NCI-H524 treated with DMSO at 0.1 percent for 48 hours (cell line): ENCODE data around the gene LRIG2.
A peak's percentile ranks its signal among the peaks of the same experiment; 100 is the strongest.
"Not testable (repeated sequence)": the region's sequence is repeated elsewhere in the genome, so short reads cannot be mapped to it uniquely, and the experiment has no call there.

ENCODE experiments used
- DNase-seq: peaks from one replicate; lab custom pipeline; 2025; lab: John Stamatoyannopoulos, UW

The LRIG2 gene, protein sequence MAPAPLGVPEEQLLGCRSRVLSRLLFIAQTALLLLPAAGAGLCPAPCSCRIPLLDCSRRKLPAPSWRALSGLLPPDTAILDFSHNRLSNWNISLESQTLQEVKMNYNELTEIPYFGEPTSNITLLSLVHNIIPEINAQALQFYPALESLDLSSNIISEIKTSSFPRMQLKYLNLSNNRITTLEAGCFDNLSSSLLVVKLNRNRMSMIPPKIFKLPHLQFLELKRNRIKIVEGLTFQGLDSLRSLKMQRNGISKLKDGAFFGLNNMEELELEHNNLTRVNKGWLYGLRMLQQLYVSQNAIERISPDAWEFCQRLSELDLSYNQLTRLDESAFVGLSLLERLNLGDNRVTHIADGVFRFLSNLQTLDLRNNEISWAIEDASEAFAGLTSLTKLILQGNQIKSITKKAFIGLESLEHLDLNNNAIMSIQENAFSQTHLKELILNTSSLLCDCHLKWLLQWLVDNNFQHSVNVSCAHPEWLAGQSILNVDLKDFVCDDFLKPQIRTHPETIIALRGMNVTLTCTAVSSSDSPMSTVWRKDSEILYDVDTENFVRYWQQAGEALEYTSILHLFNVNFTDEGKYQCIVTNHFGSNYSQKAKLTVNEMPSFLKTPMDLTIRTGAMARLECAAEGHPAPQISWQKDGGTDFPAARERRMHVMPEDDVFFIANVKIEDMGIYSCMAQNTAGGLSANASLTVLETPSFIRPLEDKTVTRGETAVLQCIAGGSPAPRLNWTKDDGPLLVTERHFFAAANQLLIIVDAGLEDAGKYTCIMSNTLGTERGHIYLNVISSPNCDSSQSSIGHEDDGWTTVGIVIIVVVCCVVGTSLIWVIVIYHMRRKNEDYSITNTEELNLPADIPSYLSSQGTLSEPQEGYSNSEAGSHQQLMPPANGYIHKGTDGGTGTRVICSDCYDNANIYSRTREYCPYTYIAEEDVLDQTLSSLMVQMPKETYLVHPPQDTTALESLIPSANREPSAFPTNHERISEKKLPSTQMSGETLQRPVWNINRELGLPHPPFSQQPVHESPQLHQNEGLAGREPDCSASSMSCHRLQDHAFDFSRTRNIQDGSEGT

DNA sequence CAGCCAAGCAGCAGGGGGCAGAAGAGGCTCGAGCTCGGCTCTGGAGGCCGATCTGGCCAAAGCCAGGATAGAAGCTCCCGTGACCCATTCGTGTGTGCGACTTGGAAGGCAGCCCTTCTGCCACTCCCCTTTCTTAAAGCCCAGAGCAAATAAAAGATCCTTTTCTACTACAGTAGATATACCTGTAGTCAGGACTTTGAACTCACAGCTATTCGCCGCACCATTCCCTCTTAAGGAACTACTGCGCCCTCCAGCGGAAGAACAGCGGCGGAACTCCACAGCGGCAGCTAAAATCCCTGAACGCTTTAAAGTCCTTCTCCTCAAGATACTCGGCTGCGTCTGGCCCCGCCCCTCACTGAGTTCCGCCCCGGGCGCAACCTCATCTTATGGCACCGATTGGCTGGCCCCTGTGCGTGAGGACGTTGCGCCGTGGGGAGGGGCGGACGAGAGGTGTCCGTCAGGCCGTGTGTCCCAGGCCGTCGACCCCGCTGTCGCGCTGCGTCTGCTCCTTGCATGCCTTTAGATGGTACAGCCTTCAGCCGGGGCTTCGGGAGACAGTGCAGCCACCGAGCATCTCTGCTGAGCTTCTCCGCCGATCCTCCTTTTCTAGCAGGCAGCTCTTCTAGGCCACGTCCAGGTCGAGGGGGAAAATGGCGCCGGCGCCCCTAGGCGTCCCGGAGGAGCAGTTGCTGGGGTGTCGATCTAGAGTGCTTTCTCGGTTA, at the start of gene LRIG2:
LRIG2 (plus strand) TSS at position 442 of the 722 bp plus-strand sequence; CDS start at position 651, 209 bp downstream.
- DNase-seq, result peak; percentile 87

DNA sequence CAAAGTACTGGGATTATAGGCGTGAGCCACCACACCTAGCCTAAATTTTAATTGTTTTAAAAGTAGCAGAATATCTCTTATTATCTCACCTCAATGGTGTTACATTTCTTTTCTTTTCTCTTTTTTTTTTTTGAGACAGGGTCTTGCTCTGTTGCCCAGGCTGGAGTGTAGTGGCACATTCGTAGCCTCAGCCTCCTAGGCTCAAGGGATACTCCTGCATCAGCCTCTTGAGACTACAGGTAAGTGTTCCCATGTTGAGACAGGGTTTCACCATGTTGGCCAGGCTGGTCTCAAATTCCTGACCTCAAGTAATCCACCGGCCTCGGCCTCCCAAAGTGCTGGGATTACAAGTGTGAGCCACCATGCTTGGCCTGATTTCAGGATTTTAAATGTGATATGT, 49.7 kb upstream of the LRIG2 start:
- not testable (repeated sequence) for DNase-seq

DNA sequence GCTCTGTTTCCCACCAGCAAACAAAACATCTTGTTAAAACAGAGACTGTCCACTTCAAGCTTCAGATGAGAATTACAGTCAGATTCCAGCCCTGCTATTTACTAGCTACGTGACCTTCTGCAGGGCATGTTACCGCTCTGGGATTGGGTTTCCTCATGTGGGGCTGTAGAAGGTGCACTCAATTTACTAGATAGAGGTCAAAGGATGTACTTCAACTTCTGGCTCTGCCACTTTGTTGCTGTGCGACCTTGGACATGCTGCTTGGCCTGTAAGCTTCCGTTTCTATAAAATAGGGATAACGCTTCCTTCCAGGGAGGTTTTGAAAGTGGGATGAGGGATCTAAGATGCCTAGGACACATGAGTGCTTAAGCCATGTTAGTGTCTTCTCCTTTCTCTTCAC, 46.0 kb upstream of the LRIG2 start:
- no peak for DNase-seq

DNA sequence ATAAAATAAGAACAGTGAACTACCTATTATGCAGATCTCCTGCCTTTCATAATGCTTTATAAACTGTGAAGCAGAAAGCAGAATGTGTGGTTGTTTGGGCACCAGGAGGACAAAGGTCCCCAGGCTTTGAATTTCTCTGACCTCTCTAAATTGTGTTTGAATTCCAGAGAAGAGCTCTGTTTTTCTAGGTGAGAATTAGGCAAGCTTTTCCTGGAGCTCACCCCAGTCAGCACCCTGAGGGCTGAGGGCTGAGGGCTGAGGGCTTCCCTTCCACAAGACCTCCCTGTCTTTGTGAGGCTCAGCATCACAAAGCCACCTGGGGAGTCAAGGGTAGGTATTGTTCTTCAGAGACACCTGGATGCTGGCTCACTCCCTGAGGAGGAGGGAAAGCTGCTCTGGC, 45.5 kb upstream of the LRIG2 start:
- DNase-seq, result no peak

DNA sequence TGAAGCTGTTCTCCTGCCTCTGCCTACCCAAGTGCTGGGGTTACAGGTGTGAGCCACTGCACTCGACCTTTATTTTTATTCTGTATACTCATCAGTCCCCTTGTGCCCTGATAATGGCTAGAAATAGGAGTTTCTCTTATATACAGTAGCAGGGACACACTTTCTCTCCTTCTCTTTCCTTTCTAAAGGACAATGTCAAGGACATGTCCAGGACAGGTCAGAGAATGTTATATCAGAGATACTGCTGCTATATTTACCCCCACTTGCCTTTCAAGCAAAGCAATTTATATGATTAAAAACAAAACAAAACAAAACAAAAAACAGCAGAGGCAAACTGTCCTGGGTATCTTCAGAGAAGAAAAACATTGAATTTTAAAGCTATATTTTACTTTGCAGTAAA, 43.2 kb upstream of the LRIG2 start:
- no peak for DNase-seq

DNA sequence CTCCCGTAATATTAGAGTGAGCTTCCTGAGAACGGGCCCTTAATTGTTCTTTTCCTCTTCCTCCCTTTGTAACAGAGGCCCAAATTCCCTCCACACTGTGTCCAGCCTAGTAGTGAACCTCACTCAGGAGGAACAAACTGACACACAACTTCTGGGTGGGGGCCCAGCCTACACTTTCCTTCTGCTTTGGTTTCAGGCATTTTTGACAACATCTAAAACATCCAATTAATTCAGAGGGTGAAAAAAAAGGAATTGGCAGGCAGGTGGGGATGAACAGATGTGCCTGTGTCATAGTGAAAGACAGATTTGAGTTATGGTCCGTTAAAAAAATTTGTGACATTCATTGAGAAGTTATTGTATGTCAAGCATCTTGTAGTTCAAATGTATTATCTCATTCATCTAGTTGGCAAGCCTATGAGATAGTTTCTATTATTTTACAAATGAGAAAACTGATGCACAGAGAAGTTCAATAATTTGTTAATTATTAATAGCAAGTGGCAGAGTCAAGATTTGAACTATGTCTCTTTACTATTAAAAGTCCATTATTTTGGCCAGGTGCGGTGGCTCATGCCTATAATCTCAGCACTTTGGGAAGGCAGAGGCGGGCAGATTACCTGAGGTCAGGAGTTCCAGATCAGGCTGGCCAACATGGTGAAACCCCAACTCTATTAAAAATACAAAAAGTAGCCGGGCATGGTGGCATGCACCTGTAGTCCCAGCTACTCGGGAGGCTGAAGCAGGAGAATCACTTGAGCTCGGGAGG, 41.6 kb upstream of the LRIG2 start:
- no peak for DNase-seq

DNA sequence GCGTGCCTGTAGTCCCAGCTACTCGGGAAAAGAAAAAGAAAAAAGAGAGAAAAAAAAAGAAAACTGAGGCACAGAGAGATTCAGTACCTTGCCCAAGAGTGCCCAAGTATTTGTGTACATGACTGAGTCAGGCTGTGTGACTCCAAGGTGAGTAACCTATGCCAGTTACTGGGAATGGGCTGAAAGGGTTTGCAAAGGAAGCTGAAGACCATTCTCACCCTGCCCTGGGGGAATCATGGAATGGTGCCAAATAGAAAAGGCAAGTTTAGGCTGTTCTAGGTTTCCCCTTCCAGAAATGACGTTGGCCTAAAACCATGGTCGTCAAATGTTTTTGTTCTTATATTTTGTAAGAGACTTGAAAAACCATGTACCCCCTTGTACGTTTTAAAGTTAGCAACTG, 37.9 kb upstream of the LRIG2 start:
- no peak for DNase-seq

DNA sequence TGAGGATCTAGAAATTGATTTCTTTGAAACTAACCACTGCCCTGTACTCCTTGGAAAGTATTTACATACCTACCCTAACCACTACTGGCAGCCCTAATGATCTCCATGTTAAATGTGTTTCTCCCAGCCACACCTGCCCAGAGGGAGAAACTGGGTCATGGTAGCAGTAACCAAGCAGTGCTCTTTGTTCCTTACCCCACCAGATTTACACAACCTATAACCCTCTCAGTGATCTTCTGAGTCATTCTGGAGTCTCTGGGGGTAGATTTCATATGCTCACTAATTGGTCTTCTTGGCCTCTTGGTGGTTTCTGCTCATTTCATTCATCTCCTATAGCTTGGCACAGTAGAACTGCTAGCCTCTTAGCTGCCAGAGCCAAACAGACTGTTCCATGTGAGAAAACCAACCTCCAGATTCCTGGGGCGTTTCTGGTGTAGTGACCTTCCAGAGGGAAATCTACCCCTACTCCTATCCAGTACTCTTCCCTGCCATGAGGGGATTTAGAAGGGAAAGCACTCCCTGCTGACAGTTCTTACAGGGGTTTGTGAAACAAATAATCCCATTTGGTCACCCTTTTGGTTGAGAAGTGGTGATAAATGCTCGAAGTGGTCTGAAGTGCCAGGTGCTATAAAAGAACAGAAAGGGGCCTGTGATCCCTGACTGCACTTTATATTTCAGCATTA, 36.2 kb upstream of the LRIG2 start:
- DNase-seq, result no peak

DNA sequence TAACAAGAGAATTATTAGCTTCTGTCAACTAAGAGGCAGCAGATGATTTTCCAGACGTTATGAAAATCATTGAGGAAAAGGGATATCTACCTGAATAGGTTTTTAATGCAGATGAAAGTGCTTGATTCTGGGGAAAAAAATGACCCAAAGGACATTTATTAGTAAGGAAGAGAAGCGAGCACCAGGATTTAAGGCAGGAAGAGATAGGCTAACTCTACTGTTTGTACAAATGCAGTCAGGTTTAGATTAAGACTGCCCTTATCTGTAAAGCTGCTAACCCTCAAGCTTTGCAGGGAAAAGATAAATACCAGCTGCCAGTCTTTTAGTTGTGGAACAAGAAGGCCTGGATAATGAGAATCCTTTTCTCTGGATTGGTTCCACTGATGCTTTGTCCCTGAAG, 33.0 kb upstream of the LRIG2 start:
- no peak for DNase-seq

DNA sequence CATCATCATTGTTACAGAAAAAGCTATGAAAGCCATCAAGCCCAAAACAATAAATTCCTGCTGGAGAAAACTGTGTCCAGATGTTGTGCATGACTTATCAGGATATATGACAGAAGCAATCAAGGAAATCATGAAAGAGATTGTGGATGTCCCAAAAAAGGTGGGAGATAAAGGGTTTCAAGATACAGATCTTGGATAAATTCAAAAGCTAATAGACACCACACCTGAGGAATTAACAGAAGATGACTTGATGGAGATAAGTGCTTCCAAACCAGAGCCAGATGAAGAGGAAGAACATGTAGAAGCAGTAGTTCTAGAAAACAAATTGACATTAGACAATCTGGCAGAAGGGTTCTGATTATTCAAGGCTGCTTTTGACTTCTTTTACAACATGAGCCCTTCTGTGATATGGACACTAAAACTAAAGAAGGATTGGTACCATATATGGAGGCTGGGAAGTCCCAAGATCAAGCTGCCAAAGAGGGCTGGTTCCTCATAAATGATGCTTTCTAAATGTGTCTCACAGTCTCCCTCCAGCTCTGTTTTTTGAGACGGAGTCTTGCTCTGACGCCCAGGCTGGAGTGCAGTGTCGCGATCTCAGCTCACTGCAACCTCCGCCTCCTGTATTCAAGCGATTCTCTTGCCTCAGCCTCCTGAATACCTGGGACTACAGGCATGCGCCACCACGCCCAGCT, 32.1 kb upstream of the LRIG2 start:
- no peak for DNase-seq

DNA sequence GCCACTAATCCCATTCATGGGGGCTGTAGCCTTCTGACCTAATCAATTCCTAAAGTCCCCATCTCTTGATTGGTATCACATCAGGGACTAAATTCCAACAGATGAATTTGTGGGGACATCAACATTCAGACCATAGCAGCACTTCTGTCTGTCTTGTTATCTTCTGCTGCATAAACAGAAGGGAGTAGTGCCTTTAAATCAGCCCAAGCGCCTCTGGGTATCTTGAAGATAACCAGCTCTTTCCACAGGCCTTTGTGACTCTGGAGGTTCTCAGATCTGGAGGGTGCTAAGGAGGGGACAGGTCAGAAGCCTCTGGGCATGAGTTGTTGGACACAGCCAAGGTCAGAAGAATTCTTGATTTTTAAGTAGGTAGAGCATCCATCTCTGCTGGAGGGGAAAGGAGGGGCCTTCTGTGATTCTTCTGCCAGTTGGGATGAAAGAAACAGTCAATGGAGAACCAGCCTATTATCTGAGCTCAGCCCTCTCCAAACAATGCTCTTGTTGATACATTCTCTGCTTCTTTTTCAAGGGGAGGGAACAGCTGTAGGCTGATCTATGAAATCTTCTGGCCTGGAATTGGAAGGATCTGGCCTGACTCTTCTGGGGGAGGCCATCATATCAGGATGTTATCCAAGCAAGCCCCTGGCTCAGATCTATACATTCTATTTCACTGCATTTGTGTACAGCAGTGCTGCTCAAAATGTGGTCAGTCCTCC, 31.3 kb upstream of the LRIG2 start:
- no peak for DNase-seq

DNA sequence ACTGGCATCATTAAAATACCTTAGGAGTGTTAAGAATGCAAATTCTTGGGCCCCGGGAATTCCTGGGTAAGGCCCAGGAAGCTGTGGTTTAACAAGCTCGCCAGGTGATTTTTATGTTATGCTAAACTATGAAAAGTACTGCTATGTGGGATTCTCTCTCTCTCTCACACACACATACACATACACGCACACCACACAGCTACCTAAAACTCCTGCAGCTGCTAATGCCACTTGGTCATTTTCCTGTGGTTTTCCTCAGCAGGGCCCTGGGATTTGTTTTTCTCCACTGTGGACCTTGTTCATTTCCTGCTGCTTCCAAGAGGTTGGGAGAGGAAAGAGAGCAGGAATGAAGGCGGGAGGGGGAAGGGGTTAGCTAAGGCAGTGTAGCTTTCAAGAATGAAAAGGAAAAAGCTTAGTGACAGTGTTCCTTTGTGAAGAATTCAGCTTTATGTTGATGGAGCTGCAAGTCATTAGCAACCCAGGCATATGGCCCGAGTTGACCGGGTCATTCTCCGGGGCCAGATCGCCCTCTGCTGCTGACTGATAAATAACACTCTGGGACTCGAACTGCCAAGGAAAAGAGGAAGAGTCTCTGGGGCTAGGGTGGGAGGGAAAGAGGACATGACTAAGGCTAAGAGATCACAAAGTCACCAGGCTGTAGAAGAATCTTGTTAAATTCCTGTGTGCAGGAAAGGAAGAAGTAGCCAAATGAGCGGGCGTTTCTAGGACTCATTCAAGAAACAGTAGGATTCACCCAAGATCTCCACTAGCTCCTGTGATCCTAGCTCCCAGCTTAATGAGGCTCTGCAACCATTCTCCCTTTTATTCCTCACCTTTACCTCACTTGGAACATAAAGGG, 30.5 kb upstream of the LRIG2 start:
- no peak for DNase-seq

DNA sequence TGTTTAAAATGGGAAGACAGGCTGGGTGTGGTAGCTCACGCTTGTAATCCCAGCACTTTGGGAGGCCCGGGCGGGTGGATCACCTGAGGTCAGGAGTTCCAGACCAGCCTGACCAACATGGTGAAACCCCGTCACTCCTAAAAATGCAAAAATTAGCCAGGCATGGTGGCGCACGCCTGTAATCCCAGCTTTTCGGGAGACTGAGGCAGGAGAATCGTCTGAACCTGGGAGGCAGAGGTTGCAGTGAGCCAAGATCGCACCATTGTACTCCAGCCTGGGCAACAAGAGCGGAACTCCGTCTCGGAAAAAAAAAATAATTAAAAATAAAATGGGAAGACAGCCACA, 29.9 kb upstream of the LRIG2 start:
- DNase-seq, result not testable (repeated sequence)

DNA sequence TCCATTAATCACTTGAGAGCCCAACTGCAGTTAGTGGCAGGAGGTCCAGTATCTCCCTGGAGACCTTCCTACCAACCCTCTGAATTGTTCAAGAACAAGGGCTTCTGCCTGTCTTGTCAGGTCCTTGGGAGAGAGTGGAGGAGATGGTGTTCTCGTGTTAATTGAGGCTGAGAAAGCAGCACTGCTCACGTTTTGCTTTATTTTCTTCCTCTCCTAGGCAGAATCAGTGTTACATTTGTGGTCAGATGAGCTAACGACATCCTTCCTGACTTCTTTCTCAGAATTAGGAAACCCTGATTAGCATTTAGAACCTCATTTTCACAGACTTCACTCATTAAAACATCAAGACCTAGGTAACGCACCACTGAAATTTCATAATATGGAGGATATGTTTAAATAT, 26.4 kb upstream of the LRIG2 start:
- DNase-seq, result no peak

DNA sequence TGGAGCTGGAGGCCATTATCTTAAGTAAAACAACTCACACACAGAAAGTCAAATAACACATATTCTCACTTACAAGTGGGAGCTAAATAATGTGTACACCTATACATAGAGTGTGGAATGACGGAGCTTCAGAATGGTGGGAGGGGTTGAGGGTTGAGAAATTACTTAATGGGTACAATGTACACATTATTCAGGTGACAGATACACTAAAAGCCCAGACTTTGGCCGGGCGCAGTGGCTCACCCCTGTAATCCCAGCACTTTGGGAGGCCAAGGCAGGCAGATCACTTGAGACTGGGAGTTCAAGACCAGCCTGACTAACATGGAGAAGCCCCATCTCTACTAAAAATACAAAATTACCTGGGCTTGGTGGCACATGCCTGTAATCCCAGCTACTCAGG, 24.9 kb upstream of the LRIG2 start:
- DNase-seq, result no peak

DNA sequence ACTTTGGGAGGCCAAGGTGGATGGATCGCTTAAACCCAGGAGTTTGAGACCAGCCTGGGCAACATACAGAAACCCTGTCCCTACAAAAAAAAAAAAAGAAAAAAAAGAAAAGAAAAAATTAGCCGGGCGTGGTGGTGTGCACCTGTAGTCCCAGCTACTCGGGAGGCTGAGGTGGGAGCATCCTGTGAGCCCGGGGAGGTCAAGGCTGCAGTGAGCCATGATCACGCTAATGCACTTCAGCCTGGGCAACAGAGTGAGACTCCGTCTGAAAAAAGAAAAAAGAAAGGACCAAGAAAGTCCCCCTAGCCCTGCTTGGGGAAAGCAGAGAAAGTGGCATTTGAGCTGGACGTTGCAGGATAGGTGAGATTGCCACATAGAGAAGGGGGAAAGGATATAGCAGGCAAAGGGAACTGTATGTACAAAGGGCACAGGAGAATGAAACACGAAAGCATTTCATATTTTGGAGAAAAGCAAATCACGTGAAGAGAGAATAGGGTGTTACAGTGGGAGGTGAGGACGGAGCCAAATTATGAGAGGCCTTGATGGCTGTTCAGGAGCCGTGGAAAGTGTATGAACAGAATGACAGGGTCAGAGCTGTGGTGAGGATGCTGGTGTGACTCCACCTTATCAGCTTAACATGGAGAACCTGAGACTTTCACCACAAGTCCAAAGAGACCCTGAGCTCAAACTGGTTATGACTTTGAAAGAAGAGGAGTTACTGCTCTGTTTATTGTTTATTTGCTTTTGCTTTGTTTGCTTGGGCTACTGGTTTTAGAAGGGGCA, 19.5 kb upstream of the LRIG2 start:
- DNase-seq, result no peak

DNA sequence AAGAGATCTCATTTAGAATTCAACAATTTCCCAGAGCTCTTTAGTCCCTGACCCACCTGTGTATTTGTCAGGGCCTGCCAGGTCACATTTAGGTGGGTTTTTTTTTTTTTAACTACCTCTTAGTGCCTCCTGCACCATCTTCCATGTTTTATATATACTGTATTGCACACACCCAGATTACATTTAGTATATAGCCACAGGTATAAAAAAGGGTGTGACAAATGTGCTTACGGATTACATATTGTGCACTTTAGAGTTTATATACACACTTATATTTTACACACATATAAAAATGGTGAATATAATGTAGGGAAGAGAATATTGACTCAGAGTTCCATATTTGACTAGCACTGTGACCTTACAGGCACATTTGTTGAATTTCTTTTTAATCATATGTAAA, 17.4 kb upstream of the LRIG2 start:
- no peak for DNase-seq

DNA sequence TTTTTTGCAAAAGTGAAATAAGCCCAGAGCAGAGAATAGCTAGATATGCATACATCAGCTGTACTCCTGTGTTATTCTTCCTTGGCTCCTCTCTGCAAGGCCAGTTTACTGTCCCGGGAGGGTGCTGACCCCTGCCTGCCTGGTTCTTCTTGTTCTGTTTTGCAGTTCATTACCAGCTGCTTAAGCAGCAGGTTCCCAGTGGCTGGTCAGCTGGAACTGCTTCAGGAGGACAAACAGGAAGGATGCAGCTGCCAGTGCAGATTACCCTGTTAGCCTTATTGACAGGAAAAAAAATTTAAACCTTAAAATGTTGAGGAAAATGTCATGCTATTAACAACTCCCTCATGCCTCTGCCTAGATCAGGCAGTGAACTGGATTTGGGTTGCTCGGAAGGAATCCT, 16.0 kb upstream of the LRIG2 start:
- no peak for DNase-seq
